NCI-H69 (cell line): ENCODE results near the gene TADA2B.

Source experiments
- DNase-seq: peaks from one replicate; lab custom pipeline; 2025; lab: John Stamatoyannopoulos, UW

The TADA2B gene

GRCh38 chr4:7017446-7018048, 25.6 kb upstream of the TADA2B start:
- no peak for DNase-seq

- no peak for DNase-seq
Measured at GRCh38 chr4:7018281-7018680, 24.9 kb upstream of the TADA2B start.

- no peak for DNase-seq
Measured at GRCh38 chr4:7019367-7019766, 23.8 kb upstream of the TADA2B start.

DNA sequence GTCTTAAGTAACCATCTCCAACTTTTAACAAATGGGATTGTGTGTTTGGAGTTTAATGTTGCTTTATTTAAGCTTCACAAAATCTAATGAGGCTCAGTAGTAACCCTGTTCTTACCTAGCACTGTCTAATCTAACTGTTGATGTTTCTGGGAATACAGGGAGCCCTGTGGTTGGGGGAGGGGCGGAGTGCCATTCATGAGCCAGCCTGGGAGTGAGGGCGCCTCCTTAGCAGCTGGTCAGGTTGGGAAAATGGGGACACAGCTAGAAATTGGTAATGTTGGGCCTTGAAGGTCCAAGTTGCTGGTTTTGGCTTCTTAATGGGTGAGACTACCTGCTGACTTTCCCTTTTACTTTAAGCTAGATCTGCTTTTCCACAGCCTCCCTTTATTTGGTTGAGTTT, 22.9 kb upstream of the TADA2B start:
- no peak for DNase-seq

- no peak for DNase-seq
Measured at GRCh38 chr4:7020856-7021255, 22.3 kb upstream of the TADA2B start.

DNA sequence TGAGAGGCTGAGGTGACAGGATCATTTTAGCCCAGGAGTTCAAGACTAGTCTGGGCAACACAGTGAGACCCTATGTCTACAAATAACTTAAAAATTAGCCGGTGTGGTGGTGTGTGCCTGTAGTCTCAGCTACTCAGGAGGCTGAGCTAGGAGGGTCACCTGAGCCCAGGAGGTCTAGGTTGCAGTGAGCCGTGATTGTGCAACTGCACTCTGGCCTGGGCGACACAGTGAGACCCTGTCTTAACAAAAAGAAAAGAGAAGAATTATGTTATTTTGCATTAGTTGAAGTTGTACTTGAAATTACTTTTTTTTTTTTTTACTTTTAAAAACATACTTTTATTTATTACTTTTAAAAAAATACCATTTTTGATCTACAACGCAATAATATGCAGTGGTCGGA, 21.8 kb upstream of the TADA2B start:
- DNase-seq, result no peak

DNA sequence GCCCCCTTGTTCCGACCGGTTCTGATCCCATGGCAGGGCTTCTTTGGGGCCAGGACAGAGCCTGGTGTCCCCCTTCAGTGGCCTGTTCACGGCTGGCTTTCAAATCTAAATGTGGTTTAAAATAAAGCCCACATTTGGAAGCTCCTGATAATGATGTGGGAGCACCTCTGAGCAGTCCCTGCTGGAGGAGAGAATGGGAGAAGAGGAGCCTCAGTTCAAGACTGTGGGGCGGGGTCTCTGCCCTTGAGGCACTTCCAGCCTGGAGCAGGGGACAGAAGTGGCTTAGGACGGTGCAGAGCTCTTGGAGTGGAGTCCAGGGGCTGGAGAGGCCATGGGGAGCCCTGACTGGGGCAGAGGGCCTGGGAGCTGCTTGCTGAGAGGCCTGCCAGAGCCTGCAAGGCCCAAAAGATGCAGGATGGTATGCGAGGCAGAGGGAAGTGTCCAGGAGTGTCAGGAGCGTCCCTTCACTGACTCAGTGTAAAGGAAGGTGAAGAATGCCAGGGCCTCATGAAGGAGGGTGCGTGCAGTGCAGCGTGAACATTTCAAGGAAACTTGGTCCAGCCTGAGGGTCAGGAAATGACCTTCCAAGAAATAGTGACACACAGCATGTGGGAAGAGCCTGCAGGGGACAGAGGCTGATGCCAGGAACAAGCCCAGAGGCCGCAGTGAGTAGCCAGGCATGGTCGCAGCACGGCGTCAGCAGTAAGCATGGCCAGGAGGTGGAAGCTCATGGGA, 21.1 kb upstream of the TADA2B start:
- DNase-seq, result no peak

DNA sequence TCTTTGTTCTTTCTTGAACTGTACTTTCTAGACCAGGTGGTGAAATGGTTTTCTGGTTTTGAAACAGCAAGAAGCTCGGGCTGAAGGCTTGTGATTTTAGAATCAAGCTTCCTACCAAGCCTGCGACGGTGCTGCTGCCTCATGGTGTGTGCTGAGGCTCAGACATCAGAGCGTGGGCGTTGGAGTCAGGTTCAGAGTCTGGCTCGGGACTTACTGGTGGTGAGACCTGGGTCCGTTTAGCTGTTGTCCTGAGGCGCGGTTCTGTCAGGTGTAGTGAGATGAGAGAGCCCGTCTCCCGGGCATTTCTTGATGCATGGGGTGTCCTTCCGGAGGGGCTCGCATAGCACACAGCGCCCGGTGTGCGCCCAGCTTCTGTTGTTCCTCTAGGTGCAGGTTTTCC, 19.7 kb upstream of the TADA2B start:
- DNase-seq, result no peak

DNA sequence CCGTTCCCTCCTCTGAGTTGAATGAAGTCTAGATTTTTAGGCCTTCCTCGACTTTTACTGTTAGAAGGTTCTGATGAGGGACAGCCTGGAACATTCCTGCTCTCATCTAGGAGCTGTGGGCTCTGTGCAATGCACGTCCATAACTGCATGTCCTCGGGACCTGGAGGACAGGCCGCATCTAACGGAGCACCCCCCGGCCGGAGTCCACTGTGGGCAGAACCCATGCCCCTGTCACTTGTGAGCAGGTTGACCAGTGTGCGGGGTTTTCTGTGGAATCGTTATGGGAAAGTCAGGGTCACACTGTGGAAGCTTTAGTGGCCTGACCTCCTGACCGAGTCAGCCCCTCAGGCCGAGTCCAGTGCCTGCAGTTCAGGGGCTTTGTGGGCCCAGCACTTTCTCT, 19.3 kb upstream of the TADA2B start:
- no peak for DNase-seq

DNA sequence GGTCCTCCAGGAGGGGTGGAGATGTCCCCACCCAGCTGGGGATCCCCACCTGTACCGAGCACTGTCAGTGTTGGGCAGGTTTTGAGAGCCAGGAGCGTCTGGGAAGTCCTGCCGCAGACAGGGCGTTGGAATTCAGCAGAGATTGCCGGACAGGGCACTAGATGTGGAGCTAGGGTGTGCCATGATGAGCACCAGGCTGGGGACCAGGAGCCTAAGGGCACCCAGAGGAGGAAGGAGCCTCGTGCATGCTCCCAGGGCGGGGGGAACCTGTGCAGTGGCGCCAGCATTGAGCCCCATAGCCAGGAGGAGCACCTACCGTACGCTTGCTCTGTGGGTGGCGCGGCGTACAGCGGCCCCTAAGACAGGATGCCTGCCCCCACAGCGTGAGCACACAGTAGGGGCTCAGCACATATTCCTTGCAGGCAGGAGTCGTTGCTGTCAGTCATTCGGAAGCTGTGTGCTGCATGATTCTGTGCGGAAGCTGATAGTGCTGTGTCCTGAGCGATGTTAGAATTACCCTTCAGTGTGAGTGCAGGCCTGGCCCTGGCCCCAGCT, 18.8 kb upstream of the TADA2B start:
- no peak for DNase-seq

DNA sequence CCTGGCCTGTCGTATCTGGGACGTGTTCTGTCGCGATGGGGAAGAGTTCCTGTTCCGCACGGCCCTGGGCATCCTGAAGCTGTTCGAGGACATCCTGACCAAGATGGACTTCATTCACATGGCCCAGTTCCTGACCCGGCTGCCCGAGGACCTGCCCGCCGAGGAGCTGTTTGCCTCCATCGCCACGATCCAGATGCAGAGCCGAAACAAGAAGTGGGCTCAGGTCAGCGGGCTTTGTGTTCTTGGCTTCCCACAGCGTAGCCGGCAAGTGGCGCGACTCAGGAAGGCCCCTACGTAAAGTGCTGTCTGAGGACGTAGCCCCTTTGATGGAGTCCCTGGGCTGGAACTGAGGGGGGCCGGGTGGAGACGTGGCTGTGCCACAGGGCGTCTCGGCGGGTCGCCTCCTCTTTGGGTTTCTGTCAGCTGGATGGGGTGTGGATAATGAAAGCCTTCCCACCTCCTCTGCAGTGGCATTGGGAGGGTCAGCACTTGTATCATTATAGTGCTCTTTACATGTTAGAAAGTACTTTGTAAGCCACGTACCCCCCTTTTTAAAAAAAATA, 18.1 kb upstream of the TADA2B start:
- DNase-seq, result no peak

DNA sequence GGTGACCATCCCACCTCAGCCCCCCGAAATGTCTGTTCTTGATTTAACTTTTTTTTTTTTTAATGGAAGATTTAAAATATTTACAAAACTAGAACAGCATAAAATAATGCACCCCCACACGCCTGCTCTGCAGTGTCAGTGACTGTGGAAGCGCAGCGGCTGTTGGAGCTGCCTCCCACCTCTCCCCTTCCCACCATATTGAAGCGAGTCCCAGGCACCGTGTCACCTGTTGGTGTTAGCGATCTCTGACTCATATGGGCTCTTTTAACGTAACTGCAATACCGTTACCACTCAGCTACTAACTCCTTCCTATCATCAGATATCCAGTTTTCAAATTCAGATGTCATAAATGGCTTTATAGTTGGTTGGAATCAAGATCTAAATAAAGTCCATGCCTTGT, 17.1 kb upstream of the TADA2B start:
- no peak for DNase-seq

DNA sequence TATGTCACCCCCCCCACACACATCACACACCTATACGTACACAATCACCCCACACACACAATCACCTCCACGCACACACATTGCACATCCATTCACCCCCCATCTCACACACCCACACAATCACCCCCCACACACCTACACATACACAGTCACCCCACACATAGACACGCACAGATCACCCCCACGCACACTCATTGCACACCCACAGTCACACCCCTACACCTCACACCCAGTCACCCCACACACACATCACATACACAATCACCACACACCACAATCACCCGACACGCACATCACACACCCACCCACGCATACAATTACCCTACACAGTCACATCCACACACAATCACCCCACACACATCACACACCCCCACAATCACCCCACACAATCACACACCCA, 15.9 kb upstream of the TADA2B start:
- DNase-seq, result no peak

DNA sequence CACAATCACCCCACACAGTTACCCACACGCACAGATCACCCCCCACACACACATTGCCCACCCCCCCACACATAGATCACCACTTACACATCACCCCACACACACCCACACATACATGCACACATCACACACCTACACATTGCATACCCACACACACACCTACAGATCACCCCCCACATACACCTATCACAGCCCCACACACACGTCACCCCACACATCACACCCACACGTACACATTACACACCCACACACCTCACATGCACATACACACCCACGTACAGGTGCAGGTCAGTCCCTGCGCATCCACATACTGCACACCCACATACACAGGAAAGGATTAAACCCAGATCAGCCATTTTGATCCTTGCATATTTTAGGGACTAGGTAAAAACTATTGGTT, 15.3 kb upstream of the TADA2B start:
- DNase-seq, result no peak

- no peak for DNase-seq
Measured at GRCh38 chr4:7029212-7029611, 14.0 kb upstream of the TADA2B start.

DNA sequence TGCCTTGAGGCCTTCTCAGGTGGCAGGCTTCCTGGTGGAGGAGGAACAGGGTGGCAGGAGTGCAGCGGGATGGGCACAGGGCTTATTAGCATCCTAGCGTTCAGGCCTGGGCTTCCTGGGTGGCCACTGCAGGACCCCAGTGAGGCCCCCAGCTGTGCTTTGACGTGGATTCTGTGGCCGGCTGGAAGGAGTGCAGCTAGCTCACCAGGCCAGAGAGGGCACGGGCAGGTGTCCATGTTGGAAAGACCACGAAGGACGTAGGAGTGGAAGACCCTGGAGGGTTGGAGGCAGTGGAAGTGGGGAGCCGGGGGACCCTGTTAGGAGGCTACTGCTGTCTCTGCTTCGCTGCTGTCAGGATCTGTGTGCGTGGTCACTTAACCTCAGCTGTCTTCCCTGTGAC, 13.3 kb upstream of the TADA2B start:
- DNase-seq, result no peak

GRCh38 chr4:7030856-7031255, 12.3 kb upstream of the TADA2B start:
- DNase-seq, result no peak

DNA sequence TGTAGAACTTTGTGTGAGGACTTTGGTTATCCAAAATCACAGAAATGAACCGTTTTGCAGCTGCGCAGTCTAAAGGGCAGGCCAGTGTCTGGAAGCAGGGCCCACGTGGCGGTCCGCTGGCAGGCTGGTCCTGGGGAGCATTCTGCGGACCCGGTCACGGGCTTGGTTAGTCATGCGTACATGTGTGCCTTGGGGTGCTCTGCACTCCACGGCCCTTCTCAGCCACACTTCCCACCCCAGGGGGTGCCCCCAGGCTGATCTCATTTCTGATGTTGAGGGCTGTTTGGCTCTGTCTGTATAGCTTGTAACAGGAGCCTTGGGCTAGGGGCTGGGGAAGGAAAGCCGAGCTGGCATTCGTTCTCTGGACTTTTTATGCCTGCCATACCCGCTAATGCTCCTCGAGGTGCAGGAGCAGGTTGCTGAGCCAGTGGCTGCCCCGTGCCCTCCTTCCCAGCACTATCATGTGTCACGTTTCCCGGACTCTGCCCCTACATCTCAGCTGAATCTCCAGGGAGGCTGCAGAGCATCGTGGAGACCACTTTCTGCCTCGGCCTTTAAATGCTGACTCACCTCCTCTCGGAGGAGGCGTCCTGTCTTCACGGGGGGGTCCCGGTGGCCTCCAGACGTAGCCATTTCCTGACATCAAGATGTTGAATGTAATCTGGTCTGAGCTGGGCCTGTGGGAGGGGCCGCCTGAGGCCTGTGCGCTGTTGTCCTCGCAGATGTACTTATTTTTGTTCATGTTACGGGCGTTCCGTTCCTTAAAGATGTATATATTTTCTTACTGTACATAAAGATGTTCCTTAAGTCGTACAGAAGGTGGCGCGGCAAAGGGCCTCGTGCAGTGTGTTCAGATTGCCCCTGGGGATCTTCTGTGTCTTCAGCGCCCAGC, 11.4 kb upstream of the TADA2B start:
- no peak for DNase-seq

GRCh38 chr4:7032596-7032995, 10.6 kb upstream of the TADA2B start:
- no peak for DNase-seq

DNA sequence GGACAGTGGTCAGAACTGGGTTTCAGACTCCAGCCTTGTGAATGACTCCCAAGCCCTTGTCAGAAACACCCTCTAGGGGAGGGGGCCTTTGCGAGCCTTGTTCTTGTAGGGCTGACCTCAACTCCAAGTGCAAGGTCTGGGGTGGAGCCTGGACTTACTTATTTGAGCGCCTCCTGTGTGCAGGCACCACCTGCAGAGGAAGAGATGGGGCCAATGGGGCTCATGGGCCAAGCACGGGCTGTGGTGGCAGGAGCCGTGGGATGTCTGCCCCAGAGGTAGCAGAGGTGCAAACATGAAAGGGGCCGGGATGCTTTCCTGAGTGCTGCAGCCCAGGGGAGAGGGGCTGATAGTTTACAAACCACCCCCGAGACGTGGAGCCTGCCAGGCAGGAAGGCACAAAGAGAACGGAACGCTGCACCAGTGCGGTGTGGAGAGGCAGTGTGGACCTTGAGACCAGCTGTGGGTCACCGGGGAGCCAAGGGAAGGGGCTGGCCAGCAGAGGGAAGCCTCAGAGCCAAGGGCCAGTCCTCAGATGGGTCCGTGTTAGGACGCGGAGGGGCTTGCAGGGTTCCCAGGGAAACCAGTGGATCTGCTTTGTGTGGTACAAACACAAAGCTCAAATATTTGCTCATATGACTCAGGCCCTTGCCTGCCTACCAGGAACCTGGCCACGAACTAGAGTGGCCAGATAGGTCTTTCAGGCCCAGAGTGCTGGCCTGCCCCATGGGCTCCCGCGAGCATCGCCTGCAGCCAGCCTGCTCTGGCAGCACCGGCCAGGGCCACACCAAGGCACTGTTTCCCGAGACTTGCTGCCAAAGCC, 8.7 kb upstream of the TADA2B start:
- peak; percentile 21 for DNase-seq

DNA sequence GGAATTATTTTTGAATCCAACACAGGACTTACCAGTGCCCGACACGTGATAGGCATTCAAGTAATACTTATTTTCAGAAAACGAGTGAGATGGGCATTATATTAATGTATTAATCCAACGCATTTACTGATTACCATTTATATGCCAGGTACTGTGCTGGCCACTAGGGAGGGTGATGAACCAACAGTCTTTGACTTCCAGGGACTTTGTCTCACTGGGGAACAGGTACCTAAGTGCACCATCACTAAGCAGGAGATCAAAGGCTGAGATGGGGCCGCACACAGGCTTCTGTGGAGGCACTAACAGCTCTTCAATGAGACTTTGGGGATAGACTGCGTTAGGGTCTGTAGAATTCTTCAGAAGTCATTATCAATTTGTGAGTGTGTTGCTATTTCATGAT, 5.7 kb upstream of the TADA2B start:
- no peak for DNase-seq

- no peak for DNase-seq
Measured at GRCh38 chr4:7040765-7041164, 2.4 kb upstream of the TADA2B start.
